HG03457 (cell line): ENCODE measurements around the gene NUP160.
"Not testable (repeated sequence)": the region's sequence is repeated elsewhere in the genome, so short reads cannot be mapped to it uniquely, and the experiment has no call there.

Experiments used
- ATAC-seq: cut with Tn5 transposase; IDR thresholded peaks from one replicate; pipeline ENCODE4 v1.9.1; 2021; ENCODE audit warnings: moderate number of reproducible peaks; ENCODE audit not compliant: unreplicated experiment

Gene NUP160

DNA sequence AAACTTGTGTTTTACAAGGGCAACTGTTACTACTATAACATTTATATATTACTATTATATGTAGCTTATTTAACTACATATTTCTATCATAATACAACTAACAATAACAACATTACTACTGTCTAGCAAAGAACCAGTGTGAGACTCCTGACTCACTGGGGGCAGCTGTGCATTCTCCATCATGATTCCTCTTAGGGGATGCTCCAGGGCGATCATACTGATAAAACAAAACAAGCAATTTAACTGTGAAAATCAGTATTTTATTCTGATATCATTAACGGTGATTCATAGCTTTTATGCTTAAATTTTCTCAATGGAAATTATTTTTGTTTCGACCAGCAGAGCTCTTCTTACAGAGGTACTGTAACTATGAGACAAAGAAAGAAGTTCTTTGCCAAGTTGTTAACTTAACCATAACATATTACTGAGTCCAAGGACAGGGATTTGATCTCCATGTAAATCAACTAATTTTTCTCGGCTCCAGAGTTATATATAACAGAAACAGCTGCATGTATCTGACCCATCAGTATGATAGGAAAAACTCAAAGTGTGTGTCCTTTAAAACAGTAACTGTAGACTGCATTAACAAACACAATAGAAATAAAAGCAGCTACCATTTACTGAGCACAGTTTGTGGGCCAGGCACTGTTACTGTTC lies 56.2 kb downstream of the NUP160 start:
- ATAC-seq: no peak

GRCh38 chr11:47790017-47790416 lies 58.1 kb downstream of the NUP160 start:
- ATAC-seq: not testable (repeated sequence)

DNA sequence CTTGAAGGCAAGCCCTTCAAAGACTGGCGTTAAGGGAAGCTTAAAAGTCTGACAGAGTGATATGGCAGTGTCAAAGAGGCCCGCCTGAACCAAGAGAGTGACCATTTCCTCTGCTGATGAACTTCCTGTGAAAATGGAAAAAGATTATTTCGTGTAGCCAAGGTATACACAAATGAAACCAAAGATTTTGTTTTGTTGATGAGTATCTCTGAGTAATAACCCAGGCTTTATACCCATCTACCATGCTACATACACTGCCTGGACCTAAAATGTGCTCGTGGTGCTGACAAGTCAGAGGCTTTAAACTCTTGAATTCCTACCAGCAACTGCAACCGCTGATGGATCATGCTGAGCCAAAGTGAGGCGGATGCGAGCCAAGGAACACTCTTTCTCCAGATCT lies 60.0 kb downstream of the NUP160 start:
- ATAC-seq: no peak

- ATAC-seq: no peak
These were observed 61.8 kb downstream of the NUP160 start for GRCh38 chr11:47786373-47786772.

- ATAC-seq: no peak
These were observed 63.3 kb downstream of the NUP160 start for GRCh38 chr11:47784785-47785381.

DNA sequence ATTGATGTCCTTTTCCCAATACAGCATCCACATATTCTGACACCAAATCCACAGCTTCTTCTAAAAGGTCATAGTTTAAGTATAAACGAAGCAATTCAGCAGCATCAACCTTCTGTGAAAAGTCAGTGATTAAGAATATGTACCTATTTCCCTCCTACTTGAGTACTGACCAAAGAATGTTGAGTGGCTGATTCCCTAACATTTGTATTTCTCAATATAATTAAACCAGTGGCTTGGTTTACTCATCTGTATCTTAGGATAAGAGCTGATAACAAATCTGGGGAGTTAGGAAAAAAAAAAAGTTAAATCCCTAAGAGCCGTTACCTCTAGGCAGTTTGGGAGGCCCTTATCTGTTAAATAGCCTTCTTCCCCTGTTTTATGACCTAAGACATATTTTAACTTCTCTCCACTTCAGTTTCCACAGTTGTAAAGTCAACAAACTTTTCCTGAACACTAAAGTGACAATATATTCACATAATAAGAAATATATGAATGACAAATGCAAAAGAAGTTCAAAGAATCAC lies 65.0 kb downstream of the NUP160 start:
- no peak for ATAC-seq

DNA sequence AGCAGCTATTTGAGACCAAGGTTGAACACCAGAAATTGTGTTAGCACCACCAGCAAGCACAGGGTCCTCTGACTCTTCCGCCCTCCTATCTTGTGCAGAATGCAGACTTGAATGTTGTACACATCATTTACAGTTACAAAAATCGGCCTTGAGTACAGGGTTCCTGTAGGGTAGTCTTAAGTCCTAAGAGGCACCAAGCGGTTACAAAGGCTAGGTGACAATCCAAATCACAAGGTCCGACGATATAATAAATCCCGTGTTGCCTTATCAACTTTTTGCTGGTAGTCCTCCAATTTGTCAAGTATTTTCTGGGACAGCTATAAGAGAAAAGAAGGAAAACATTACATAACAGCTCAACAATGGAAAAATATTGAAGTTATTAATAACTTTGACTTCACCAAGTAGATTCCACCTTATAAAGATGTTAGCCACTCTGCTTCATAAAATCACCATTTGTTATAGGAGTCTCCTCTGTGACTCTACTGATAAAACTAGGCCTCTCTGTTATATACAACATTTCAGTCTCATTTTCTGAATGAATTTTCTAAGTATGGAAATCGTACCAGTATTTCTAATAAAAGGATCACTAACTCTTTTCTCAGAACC lies 69.2 kb downstream of the NUP160 start:
- ATAC-seq: no peak

DNA sequence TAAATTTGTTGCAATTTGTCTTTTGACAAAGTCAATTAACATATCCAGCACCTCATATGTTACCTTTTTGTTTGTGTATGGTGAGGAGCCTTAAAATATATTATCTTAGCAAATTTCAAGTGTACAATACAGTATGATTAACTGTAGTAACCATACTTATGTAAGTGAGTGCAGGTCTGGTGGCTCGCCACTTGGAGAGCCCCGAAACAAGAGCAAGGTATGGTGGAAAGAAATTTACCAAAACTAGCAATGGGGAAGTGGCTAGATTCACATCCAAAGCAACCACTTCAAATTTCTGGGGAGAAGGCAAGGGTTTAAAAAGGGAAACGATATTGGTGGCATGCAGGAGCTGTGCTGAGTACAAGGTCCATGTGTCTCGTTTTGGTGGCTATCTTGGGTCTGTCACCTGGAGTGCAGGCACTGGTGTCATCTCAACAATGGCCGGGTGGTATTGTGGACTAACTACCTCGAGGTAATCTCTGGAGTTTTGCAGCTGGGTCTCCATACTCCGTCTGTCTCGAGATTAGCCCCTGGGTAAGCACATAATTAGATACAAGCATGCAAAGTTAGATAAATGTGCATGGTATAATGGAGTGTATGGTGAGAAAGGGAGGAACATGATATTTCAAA lies 72.8 kb downstream of the NUP160 start:
- ATAC-seq: no peak

- ATAC-seq: no peak
These were observed 74.3 kb downstream of the NUP160 start for GRCh38 chr11:47773882-47774281.

DNA sequence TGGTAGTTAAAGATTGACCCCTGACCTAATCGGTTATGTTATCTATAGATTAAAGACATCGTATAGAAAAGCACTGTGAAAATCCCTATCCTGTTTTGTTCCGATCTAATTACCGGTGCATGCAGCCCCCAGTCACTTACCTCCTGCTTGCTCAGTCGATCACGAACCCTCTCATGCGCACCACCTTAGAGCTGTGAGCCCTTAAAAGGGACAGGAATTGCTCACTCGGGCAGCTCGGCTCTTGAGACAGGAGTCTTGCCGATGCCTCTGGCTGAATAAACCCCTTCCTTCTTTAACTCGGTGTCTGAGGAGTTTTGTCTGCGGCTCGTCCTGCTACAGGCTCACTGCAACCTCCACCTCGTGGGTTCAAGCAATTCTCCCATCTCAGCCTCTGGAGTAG lies 78.6 kb downstream of the NUP160 start:
- not testable (repeated sequence) for ATAC-seq

- ATAC-seq: no peak
These were observed 80.0 kb downstream of the NUP160 start for GRCh38 chr11:47768101-47768612.

- ATAC-seq: peak; percentile 25
These were observed 81.5 kb downstream of the NUP160 start for GRCh38 chr11:47766509-47767227.

DNA sequence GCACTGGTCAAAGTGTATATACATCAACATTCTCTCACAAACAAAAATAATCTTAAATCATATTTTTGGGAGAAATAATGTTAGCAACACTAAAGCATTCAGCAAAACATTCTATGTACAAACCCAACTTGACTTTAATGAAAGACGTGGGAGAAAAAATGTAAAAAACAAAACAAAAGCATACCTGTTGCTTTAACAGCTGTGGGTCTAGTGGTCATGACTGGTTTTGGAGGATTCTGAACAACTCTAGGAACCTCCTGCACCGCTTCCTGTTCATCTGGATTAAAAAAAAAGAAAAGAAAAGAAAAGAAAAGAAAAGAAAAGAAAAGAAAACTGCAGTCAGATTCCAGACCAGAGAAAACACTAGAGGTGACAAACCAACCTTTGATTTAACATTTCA lies 83.1 kb downstream of the NUP160 start:
- ATAC-seq: no peak

DNA sequence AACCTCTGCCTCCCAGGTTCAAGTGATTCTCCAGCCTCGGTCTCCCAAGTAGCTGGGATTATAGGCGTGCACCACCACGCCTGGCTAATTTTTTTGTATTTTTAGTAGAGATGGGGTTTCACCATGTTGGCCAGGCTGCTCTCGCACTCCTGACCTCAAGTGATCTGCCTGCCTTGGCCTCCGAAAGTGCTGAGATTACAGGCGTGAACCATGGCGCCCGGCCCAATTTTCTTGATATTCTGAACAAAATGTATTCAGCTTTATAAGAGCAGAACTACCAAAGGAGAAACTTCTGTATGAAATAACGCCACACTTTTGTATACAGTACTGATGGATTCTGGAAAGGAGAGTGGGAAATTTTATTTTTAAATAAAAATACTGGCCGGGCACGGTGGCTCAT lies 88.9 kb downstream of the NUP160 start:
- not testable (repeated sequence) for ATAC-seq

GRCh38 chr11:47756208-47756607 lies 91.9 kb downstream of the NUP160 start:
- no peak for ATAC-seq

DNA sequence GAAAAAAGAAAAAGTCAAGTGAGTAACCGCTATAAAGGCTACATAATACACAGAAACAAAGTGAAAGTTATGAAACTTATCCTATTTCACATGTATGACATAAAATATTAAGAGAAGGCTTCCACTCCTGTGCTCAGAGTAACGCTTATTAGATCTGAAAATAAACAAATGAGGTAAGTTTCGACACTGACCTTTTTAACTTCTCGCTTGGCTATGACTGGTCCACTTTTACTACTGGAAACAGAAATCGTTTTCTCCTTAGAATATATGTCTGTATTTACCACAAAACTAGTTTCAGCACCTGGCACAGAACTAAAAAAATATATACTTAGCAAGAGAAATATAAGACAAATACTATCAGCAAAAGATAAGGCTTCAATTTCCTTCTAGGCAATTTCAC lies 97.4 kb downstream of the NUP160 start:
- ATAC-seq: no peak

DNA sequence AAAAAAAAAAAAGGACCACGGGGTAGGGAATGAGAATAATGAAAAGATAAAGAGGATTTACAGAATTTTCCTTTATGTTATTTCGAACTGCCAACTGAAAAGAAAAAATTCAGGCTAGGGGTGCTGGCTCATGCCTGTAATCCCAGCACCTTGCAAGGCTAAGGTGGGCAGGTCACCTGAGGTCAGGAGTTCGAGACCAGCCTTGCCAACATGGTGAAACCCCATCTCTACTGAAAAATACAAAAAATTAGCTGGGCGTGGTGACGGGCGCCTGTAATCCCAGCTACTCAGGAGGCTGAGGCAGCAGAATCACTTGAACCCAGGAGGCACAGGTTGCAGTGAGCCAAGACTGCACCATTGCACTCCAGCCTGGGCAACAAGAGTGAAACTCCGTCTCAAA lies 105.7 kb downstream of the NUP160 start:
- not testable (repeated sequence) for ATAC-seq

GRCh38 chr11:47737817-47738216 lies 110.3 kb downstream of the NUP160 start:
- ATAC-seq: not testable (repeated sequence)

GRCh38 chr11:47732271-47732670 lies 115.9 kb downstream of the NUP160 start:
- no peak for ATAC-seq

- ATAC-seq: no peak
These were observed 116.7 kb downstream of the NUP160 start for GRCh38 chr11:47731475-47731874.
